ENCODE results near the gene CSH2.

DNA sequence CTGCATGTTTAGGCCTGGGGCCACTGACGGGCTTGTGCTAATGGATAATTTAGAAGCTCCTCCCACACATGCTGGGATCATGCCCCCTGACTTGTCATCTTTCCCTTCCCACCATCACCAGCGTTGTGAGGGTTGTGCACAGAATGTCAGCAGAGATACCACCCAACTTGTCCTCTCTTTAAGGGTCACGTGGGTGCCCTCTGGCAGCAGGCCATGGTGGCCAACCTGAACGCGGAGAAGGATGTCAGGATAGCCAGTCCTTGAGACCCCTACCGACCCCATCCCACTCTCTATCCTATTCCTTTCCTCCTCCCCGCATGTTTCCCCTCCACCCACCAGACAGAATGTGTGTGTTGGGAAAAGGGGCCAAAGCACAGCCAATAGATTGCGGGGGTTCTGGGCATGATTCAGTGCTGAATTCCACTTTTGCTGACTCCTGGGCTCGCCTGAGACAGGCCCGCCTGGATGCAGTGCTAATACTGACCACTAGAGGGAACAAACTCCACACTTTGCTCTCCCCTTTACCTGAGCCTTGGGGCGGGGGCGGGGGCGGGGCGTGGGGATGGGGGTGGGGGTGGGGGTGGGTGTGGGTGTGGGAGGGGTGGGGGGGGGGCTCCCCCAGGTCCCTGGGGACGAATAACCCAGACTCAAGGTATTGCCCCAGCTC, 8.6 kb upstream of the CSH2 start, which contains the start of gene GH2:
- TF ChIP-seq EGR1 (IDR thresholded peaks at IDR 0.05) (no peak), TAF1 (IDR thresholded peaks at IDR 0.05; ENCODE audit: low read depth) (no peak), RAD21 (IDR thresholded peaks at IDR 0.05; ENCODE audit: low read depth) (peak; percentile 11; the same call in 1 of the 2 replicates), YY1 (IDR thresholded peaks at IDR 0.05; ENCODE audit: low read depth) (no peak), TCF12 (IDR thresholded peaks at IDR 0.05; ENCODE audit: low read depth) (no peak), FOXM1 (IDR thresholded peaks at IDR 0.05; ENCODE audit: borderline replicate concordance, low read depth) (no peak), EP300 (IDR thresholded peaks at IDR 0.05; ENCODE audit: borderline replicate concordance) (no peak), CREB1 (IDR thresholded peaks at IDR 0.05; ENCODE audit: low read depth) (no peak), CEBPB (IDR thresholded peaks at IDR 0.05) (no peak), NFIC (IDR thresholded peaks at IDR 0.05) (no peak), TEAD4 (IDR thresholded peaks at IDR 0.05) (no peak)
- TF ChIP-seq, protein P1, sequence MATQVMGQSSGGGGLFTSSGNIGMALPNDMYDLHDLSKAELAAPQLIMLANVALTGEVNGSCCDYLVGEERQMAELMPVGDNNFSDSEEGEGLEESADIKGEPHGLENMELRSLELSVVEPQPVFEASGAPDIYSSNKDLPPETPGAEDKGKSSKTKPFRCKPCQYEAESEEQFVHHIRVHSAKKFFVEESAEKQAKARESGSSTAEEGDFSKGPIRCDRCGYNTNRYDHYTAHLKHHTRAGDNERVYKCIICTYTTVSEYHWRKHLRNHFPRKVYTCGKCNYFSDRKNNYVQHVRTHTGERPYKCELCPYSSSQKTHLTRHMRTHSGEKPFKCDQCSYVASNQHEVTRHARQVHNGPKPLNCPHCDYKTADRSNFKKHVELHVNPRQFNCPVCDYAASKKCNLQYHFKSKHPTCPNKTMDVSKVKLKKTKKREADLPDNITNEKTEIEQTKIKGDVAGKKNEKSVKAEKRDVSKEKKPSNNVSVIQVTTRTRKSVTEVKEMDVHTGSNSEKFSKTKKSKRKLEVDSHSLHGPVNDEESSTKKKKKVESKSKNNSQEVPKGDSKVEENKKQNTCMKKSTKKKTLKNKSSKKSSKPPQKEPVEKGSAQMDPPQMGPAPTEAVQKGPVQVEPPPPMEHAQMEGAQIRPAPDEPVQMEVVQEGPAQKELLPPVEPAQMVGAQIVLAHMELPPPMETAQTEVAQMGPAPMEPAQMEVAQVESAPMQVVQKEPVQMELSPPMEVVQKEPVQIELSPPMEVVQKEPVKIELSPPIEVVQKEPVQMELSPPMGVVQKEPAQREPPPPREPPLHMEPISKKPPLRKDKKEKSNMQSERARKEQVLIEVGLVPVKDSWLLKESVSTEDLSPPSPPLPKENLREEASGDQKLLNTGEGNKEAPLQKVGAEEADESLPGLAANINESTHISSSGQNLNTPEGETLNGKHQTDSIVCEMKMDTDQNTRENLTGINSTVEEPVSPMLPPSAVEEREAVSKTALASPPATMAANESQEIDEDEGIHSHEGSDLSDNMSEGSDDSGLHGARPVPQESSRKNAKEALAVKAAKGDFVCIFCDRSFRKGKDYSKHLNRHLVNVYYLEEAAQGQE (IDR thresholded peaks at IDR 0.05; ENCODE audit: low read depth): no peak
- TF ChIP-seq, protein P2, sequence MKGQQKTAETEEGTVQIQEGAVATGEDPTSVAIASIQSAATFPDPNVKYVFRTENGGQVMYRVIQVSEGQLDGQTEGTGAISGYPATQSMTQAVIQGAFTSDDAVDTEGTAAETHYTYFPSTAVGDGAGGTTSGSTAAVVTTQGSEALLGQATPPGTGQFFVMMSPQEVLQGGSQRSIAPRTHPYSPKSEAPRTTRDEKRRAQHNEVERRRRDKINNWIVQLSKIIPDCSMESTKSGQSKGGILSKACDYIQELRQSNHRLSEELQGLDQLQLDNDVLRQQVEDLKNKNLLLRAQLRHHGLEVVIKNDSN (IDR thresholded peaks at IDR 0.05): peak; percentile 51; the same call in 1 of the 2 replicates
- TF ChIP-seq, protein P3, sequence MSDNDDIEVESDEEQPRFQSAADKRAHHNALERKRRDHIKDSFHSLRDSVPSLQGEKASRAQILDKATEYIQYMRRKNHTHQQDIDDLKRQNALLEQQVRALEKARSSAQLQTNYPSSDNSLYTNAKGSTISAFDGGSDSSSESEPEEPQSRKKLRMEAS (IDR thresholded peaks at IDR 0.05): no peak
